KMS-11 (cell line): ENCODE results near the gene VPS18.

Experiments
- H2AFZ ChIP-seq: fragments of 200-600 bp; sonication (generic); 2 replicates; pipeline ENCODE4 v1.6.1; 2016; ENCODE audit warnings: antibody characterized with exemption, mixed run types, low read depth
- H3K27ac ChIP-seq: fragments of 200-600 bp; sonication (generic); 2 replicates; pipeline ENCODE4 v1.6.1; 2016; ENCODE audit warnings: mild to moderate bottlenecking, mixed run types
- H3K27me3 ChIP-seq: fragments of 200-600 bp; sonication (generic); 2 replicates; pipeline ENCODE4 v1.6.1; 2017; ENCODE audit warnings: mild to moderate bottlenecking, low read depth, mixed run types, moderate library complexity; ENCODE audit not compliant: insufficient read depth
- H3K36me3 ChIP-seq: fragments of 200-600 bp; sonication (generic); 2 replicates; pipeline ENCODE4 v1.6.1; 2017; ENCODE audit warnings: mild to moderate bottlenecking, mixed run types; ENCODE audit not compliant: insufficient read depth
- H3K4me1 ChIP-seq: fragments of 200-600 bp; sonication (generic); 2 replicates; pipeline ENCODE4 v1.6.1; 2016; ENCODE audit warnings: mild to moderate bottlenecking, low read depth, mixed run types; ENCODE audit not compliant: poor library complexity, severe bottlenecking
- H3K4me2 ChIP-seq: fragments of 200-600 bp; sonication (generic); 2 replicates; pipeline ENCODE4 v1.7.0; 2016; ENCODE audit warnings: mild to moderate bottlenecking, mixed run types
- H3K4me3 ChIP-seq: fragments of 200-600 bp; sonication (generic); IDR thresholded peaks from 2 replicates; pipeline ENCODE4 v1.6.1; 2017; ENCODE audit warnings: low read depth, low read length, mixed read lengths; ENCODE audit not compliant: insufficient read depth
- H3K79me2 ChIP-seq: fragments of 200-600 bp; sonication (generic); 2 replicates; pipeline ENCODE4 v1.6.1; 2016; ENCODE audit warnings: low read depth, mixed run types; ENCODE audit not compliant: insufficient read depth
- H3K9ac ChIP-seq: fragments of 200-600 bp; sonication (generic); 2 replicates; pipeline ENCODE4 v1.6.1; 2016; ENCODE audit warnings: mild to moderate bottlenecking, mixed run types
- H4K20me1 ChIP-seq: fragments of 200-600 bp; sonication (generic); 2 replicates; pipeline ENCODE4 v1.6.1; 2016; ENCODE audit warnings: mild to moderate bottlenecking, mixed run types; ENCODE audit not compliant: insufficient read depth
- CTCF ChIP-seq: fragments of 200-600 bp; sonication (generic); conservative IDR thresholded peaks from 2 replicates; pipeline ENCODE4 v1.6.1; 2017; ENCODE audit warnings: low read depth, mild to moderate bottlenecking, antibody characterized with exemption, low read length, moderate library complexity, mixed read lengths

Gene VPS18

GRCh38 chr15:40941528-40942336 lies 47.5 kb downstream of the VPS18 start:
- Histone ChIP-seq H3K36me3 (no peaks in the 10 kb centered on the region), H2AFZ (peak overlapping the region; percentile 98), H3K79me2 (no peaks in the 10 kb centered on the region), H3K4me2 (peak overlapping the region; percentile 90), H3K4me1 (peaks cover 30% of the 10 kb centered on the region), H3K9ac (peak overlapping the region; percentile 56; the same call in 1 of the 2 replicates), H3K27me3 (no peaks in the 10 kb centered on the region), H3K4me3 (no peak overlapping the region), H3K27ac (no peak overlapping the region), H4K20me1 (no peaks in the 10 kb centered on the region)
- TF ChIP-seq CTCF: 0 out of 2 replicates have a peak, but pooled peaks have one; percentile 38

GRCh38 chr15:40942337-40942854 lies 48.1 kb downstream of the VPS18 start:
- Histone ChIP-seq H3K27me3 (no peaks in the 10 kb centered on the region), H3K4me3 (no peak overlapping the region), H4K20me1 (no peaks in the 10 kb centered on the region), H3K36me3 (no peaks in the 10 kb centered on the region), H3K9ac (peak overlapping the region; percentile 56; the same call in 1 of the 2 replicates), H2AFZ (peak overlapping the region; percentile 98), H3K4me2 (peak overlapping the region; percentile 90), H3K27ac (no peak overlapping the region), H3K4me1 (peaks cover 30% of the 10 kb centered on the region), H3K79me2 (no peaks in the 10 kb centered on the region)
- TF ChIP-seq CTCF: no peak

- H3K4me2 ChIP-seq: peak overlapping the region; percentile 90; the same call in 1 of the 2 replicates
- no peaks in the 10 kb centered on the region for H4K20me1 ChIP-seq
- peak overlapping the region; percentile 98; the same call in 1 of the 2 replicates for H2AFZ ChIP-seq
- H3K4me1 ChIP-seq: peaks cover 30% of the 10 kb centered on the region
- H3K36me3 ChIP-seq: no peaks in the 10 kb centered on the region
- H3K27ac ChIP-seq: no peak overlapping the region
- no peaks in the 10 kb centered on the region for H3K79me2 ChIP-seq
- TF ChIP-seq CTCF: no peak
- H3K27me3 ChIP-seq: no peaks in the 10 kb centered on the region
- H3K9ac ChIP-seq: no peak overlapping the region
- H3K4me3 ChIP-seq: no peak overlapping the region
Observed at GRCh38 chr15:40942878-40943277, 48.6 kb downstream of the VPS18 start.

- TF ChIP-seq CTCF: no peak
Observed at GRCh38 chr15:40943764-40944365, 49.6 kb downstream of the VPS18 start.

More at GRCh38 chr15:40943764-40944365, 49.6 kb downstream of the VPS18 start:
- Histone ChIP-seq H4K20me1 (no peaks in the 10 kb centered on the region), H3K4me3 (no peak overlapping the region), H2AFZ (no peak overlapping the region), H3K4me1 (peaks cover 30% of the 10 kb centered on the region), H3K79me2 (no peaks in the 10 kb centered on the region), H3K9ac (no peak overlapping the region), H3K4me2 (no peak overlapping the region), H3K27ac (no peak overlapping the region), H3K36me3 (no peaks in the 10 kb centered on the region), H3K27me3 (no peaks in the 10 kb centered on the region)
